Measurements from ENCODE around the gene MAN2A1.

MAN2A1 gene

GRCh38 chr5:109857405-109858031, 167.8 kb downstream of the MAN2A1 start:
- no peak for TF ChIP-seq CREB1 (IDR thresholded peaks at IDR 0.05; ENCODE audit: low read depth)
- TF ChIP-seq, protein P1, sequence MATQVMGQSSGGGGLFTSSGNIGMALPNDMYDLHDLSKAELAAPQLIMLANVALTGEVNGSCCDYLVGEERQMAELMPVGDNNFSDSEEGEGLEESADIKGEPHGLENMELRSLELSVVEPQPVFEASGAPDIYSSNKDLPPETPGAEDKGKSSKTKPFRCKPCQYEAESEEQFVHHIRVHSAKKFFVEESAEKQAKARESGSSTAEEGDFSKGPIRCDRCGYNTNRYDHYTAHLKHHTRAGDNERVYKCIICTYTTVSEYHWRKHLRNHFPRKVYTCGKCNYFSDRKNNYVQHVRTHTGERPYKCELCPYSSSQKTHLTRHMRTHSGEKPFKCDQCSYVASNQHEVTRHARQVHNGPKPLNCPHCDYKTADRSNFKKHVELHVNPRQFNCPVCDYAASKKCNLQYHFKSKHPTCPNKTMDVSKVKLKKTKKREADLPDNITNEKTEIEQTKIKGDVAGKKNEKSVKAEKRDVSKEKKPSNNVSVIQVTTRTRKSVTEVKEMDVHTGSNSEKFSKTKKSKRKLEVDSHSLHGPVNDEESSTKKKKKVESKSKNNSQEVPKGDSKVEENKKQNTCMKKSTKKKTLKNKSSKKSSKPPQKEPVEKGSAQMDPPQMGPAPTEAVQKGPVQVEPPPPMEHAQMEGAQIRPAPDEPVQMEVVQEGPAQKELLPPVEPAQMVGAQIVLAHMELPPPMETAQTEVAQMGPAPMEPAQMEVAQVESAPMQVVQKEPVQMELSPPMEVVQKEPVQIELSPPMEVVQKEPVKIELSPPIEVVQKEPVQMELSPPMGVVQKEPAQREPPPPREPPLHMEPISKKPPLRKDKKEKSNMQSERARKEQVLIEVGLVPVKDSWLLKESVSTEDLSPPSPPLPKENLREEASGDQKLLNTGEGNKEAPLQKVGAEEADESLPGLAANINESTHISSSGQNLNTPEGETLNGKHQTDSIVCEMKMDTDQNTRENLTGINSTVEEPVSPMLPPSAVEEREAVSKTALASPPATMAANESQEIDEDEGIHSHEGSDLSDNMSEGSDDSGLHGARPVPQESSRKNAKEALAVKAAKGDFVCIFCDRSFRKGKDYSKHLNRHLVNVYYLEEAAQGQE (IDR thresholded peaks at IDR 0.05; ENCODE audit: low read depth) = no peak
- no peak for TF ChIP-seq RAD21 (IDR thresholded peaks at IDR 0.05; ENCODE audit: low read depth)
- TF ChIP-seq EP300 (IDR thresholded peaks at IDR 0.05; ENCODE audit: borderline replicate concordance) = no peak
- no peak for TF ChIP-seq FOXM1 (IDR thresholded peaks at IDR 0.05; ENCODE audit: borderline replicate concordance, low read depth)
- TF ChIP-seq TAF1 (IDR thresholded peaks at IDR 0.05; ENCODE audit: low read depth) = no peak
- TF ChIP-seq, protein P2, sequence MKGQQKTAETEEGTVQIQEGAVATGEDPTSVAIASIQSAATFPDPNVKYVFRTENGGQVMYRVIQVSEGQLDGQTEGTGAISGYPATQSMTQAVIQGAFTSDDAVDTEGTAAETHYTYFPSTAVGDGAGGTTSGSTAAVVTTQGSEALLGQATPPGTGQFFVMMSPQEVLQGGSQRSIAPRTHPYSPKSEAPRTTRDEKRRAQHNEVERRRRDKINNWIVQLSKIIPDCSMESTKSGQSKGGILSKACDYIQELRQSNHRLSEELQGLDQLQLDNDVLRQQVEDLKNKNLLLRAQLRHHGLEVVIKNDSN (IDR thresholded peaks at IDR 0.05) = no peak
- TF ChIP-seq CEBPB (IDR thresholded peaks at IDR 0.05) = no peak
- TF ChIP-seq MAX (IDR thresholded peaks at IDR 0.05) = no peak
- TF ChIP-seq EGR1 (IDR thresholded peaks at IDR 0.05) = no peak
- no peak for TF ChIP-seq TEAD4 (IDR thresholded peaks at IDR 0.05)
- no peak for TF ChIP-seq NFIC (IDR thresholded peaks at IDR 0.05)
- no peak for TF ChIP-seq YY1 (IDR thresholded peaks at IDR 0.05; ENCODE audit: low read depth)
- TF ChIP-seq ZBTB7A (IDR thresholded peaks at IDR 0.05; ENCODE audit: low read depth) = no peak
- no peak for TF ChIP-seq TCF12 (IDR thresholded peaks at IDR 0.05; ENCODE audit: low read depth)

- TF ChIP-seq, protein P1 (IDR thresholded peaks at IDR 0.05; ENCODE audit: low read depth) = no peak
- TF ChIP-seq MAX (IDR thresholded peaks at IDR 0.05) (no peak), TEAD4 (IDR thresholded peaks at IDR 0.05) (no peak), TCF12 (IDR thresholded peaks at IDR 0.05; ENCODE audit: low read depth) (no peak), CEBPB (IDR thresholded peaks at IDR 0.05) (no peak), CREB1 (IDR thresholded peaks at IDR 0.05; ENCODE audit: low read depth) (no peak), FOXM1 (IDR thresholded peaks at IDR 0.05; ENCODE audit: borderline replicate concordance, low read depth) (no peak)
Measured at GRCh38 chr5:109859537-109859936, 169.8 kb downstream of the MAN2A1 start.

- no peak for TF ChIP-seq RAD21 (IDR thresholded peaks at IDR 0.05; ENCODE audit: low read depth)
- no peak for TF ChIP-seq FOXM1 (IDR thresholded peaks at IDR 0.05; ENCODE audit: borderline replicate concordance, low read depth)
- TF ChIP-seq CREB1 (IDR thresholded peaks at IDR 0.05; ENCODE audit: low read depth) = no peak
- TF ChIP-seq, protein P1 (IDR thresholded peaks at IDR 0.05; ENCODE audit: low read depth) = no peak
- TF ChIP-seq TAF1 (IDR thresholded peaks at IDR 0.05; ENCODE audit: low read depth) = no peak
- TF ChIP-seq NFIC (IDR thresholded peaks at IDR 0.05) = no peak
- no peak for TF ChIP-seq MAX (IDR thresholded peaks at IDR 0.05)
- TF ChIP-seq ZBTB7A (IDR thresholded peaks at IDR 0.05; ENCODE audit: low read depth) = no peak
- TF ChIP-seq TEAD4 (IDR thresholded peaks at IDR 0.05) = no peak
- TF ChIP-seq, protein P2 (IDR thresholded peaks at IDR 0.05) = no peak
- no peak for TF ChIP-seq EGR1 (IDR thresholded peaks at IDR 0.05)
- no peak for TF ChIP-seq EP300 (IDR thresholded peaks at IDR 0.05; ENCODE audit: borderline replicate concordance)
- no peak for TF ChIP-seq YY1 (IDR thresholded peaks at IDR 0.05; ENCODE audit: low read depth)
- no peak for TF ChIP-seq CEBPB (IDR thresholded peaks at IDR 0.05)
- no peak for TF ChIP-seq TCF12 (IDR thresholded peaks at IDR 0.05; ENCODE audit: low read depth)
Measured at GRCh38 chr5:109862301-109862700, 172.6 kb downstream of the MAN2A1 start.

GRCh38 chr5:109863752-109864151, 174.0 kb downstream of the MAN2A1 start:
- no peak for TF ChIP-seq EP300 (IDR thresholded peaks at IDR 0.05; ENCODE audit: borderline replicate concordance)
- TF ChIP-seq TEAD4 (IDR thresholded peaks at IDR 0.05) = no peak
